GM21723 (cell line): Measurements from ENCODE around the gene CHST8.

ENCODE experiments used
- ATAC-seq: cut with Tn5 transposase; IDR thresholded peaks from one replicate; pipeline ENCODE4 v1.9.1; 2021; ENCODE audit warnings: mild to moderate bottlenecking, moderate library complexity; ENCODE audit not compliant: unreplicated experiment

CHST8 gene

DNA sequence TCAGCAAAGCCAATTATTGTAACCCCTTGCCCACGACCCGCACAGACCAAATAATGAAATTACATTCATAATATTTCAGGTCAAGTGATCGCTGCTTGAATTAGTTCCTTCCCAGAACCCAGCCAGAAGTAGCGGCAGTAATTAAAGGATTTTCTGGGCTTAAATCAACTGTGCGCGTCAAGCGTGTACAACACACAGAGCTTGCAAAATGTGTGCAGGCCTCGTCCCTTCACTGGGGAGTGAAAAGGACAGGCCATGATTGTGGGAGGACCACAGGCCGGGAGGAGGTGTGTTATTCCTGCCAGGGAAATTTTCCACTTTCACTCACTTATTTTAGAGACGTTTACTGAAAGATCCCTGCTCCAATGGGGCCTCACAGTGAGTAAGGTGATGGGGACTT lies 84.9 kb downstream of the CHST8 start:
- no peak for ATAC-seq

GRCh38 chr19:33712268-33712667 lies 90.5 kb downstream of the CHST8 start:
- no peak for ATAC-seq

GRCh38 chr19:33713194-33713593 lies 91.4 kb downstream of the CHST8 start:
- no peak for ATAC-seq

DNA sequence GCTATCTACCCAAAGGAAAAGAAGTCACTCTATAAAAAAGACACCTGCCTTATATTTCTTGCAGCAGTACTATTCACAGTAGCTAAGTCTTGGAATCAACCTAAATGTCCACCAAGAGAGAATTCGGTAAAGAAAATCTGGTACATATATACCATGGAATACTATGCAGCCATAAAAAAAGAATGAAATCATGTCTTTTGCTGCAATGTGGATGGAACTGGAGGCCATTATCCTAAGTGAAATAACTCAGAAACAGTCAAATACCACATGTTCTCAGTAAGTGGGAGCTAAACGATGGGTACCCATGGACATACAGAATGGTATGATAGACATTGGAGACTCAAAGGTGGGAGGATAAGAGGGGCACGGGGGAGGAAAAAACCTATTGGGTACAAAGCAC lies 92.4 kb downstream of the CHST8 start:
- no peak for ATAC-seq

DNA sequence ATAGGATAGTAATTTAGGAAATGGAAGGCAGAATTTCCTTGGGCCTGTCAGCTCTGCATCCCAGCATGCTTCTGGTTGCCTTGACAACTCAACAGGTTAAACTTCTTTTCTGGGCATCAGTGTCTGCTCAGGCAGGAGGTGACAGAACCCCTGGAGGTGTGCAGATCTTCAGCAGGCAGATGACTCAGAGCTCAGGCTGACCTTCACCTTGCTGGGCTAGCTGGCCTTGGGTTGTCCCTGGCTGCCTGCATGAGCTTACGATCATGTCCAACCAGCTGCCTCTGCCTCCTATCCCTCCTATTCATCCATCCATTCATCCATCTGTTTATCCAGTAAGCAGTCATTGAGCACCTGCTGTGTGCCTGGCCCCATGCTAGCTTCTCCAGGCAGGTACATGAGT lies 93.7 kb downstream of the CHST8 start:
- ATAC-seq, result no peak

DNA sequence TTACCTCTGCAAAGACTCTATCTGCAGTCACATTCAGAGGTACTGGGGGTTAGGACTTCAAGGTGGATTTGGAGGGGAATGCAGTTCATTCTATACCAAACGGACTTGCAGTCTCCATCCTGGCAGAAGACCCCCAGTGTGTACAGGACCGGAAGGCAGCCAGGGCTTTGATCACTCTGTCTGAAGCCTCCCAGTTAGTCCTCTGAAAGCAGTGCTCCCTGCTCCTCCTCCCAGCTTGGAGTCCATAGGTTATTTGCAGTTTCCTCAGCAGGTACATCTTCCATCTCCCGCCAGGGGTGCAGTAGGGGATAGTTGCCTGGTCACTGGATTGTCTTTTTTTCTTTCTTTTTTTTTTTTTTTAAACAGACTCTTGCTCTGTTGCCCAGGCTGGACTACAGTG lies 96.1 kb downstream of the CHST8 start:
- ATAC-seq, result no peak

GRCh38 chr19:33718651-33719254 lies 97.0 kb downstream of the CHST8 start:
- no peak for ATAC-seq

GRCh38 chr19:33719366-33720154 lies 97.8 kb downstream of the CHST8 start:
- ATAC-seq, result no peak

- no peak for ATAC-seq
Observed at GRCh38 chr19:33720155-33720493, 98.4 kb downstream of the CHST8 start.

DNA sequence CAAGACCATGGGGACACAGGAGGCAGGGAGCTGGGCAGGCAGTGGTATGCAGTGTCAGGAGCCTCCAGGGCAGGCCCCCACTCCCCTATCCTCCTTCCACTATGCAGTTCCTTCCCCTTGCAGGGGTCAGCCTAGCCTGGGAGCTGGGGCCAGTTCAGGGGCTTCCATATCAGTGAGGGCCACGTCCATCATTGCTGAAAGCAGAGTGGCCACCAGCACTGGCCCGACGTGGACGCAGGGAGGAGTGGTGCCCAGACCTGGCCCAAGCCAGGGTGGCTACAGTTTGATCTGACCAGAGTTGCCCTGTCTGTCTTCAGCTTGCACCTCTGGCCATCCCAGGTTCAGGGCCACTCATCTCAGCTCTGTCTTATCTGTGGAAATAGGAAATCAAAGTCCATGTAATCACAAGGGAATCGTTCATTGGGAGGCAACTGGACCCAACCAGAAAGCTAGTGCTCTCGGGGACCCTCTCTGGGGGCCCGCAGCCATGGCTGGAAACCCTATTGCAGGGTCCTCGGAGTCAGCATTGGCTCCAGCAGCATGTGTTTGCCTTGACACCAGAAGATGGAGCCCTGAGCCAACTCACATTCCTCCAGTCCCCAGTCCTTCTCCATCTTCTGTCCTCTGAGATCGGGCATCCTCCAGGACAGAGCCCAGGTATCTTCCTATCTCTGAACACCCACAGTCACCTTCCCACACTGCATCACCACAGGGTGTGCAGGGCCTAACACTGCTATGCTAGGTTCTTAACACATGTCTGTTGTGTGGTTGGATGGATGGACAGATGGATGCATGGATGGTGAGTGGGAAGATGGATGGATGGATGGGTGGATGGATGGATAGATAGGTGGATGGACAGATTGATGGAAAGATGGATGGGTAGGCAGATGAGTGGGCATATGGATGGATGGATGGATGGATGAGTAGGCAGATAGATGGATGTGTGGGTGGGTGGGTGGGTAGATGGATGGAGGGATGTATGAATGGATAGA lies 99.2 kb downstream of the CHST8 start:
- ATAC-seq, result no peak

DNA sequence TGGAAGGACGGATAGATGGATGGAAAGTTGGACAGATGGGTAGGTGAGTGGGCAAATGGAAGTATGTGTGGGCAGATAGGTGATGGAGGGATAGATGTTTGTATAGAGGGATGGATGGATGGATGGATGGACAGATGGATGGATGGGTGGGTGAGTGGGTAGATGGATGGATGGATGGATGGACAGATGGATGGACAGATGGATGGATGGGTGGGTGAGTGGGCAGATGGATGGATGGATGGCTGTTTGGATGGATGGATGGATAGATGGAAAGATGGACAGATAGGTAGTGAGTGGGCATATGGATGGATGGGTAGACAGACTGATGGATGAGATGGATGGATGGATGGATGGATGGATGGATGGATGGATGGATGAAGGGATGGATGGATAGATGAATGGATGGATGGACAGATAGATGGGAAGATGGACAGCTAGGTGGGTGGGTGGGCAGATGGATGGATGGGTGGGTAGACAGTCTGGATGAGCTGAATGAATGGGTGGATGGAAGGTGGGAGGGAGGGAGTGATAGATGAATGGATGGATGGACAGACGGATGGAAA lies 100.1 kb downstream of the CHST8 start:
- no peak for ATAC-seq

GRCh38 chr19:33722456-33723239 lies 100.9 kb downstream of the CHST8 start:
- no peak for ATAC-seq

- no peak for ATAC-seq
Observed at GRCh38 chr19:33723512-33723911, 101.8 kb downstream of the CHST8 start.

DNA sequence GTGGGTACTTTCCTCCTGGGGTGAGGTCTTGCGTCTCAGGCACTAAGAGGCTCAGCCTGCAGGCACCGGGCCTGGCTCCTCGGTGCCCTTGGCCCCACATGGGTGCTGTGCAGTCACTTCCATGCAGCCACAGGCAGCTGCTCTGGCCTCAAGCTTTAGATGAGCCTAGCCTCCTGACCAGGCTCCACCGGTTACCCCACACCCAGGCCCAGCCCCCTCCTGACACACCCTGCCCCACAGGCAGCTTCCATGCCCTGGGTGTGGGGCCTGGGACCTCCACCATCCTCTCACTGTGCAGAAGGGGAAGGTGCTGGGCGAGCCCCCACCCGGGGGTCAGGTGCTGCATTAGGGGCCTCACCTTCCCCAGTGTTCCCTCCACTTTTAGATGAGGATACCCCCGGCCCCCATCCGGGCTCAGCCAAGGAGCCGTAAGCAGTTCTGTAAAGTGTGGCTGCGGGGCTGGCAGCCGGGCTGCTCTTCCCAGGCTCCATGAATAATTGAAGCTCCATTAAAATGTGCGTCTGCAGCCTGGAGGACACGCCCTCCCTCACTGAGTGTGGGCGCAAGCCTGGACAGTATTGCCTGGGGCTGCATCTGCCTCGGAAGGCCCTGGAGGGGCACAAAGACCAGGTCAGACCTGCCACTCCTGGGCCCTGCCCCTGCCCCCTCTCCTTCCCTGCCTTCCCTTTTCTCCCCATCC lies 102.4 kb downstream of the CHST8 start:
- no peak for ATAC-seq

DNA sequence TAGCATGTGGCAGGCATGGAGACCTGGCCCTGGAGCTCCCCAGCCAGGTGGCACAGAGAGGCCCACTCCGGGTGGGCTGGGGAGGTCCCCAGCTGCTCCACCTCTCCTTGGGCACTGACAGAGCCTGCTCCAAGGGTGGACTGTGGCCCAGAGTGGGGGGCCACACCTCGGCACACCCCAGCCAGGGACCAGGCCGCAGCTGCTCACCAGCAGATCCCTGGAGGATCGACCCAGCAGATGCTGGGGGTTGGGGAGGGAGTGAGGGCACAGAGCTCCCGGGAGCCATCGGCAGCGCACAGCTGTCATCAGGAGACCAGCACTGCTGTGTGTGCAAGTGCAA lies 102.9 kb downstream of the CHST8 start:
- no peak for ATAC-seq

GRCh38 chr19:33725567-33725966 lies 103.8 kb downstream of the CHST8 start:
- ATAC-seq, result no peak

GRCh38 chr19:33726756-33727155 lies 105.0 kb downstream of the CHST8 start:
- no peak for ATAC-seq

GRCh38 chr19:33727331-33727998 lies 105.7 kb downstream of the CHST8 start:
- ATAC-seq, result no peak

GRCh38 chr19:33728141-33728540 lies 106.4 kb downstream of the CHST8 start:
- ATAC-seq, result no peak
